ENCODE measurements around the gene HERPUD1.
"Not testable (repeated sequence)": the region's sequence is repeated elsewhere in the genome, so short reads cannot be mapped to it uniquely, and the experiment has no call there.

The HERPUD1 gene

GRCh38 chr16:56961851-56962281, 29.9 kb downstream of the HERPUD1 start, which contains the start of gene CETP:
Gene CETP, plus strand, starts transcription at chr16:56961950. Its CDS starts 30 bp downstream, at chr16:56961980.
- no peak for DNase-seq

- peak; percentile 98 to 99 for DNase-seq
Measured at GRCh38 chr16:56964243-56965148, 32.6 kb downstream of the HERPUD1 start.

- no peak for DNase-seq
Measured at GRCh38 chr16:56965149-56966092, 33.5 kb downstream of the HERPUD1 start.

GRCh38 chr16:56966093-56966475, 34.1 kb downstream of the HERPUD1 start:
- DNase-seq: no peak

GRCh38 chr16:56967733-56968132, 35.8 kb downstream of the HERPUD1 start:
- no peak for DNase-seq

- no peak for DNase-seq
Measured at GRCh38 chr16:56969769-56970168, 37.8 kb downstream of the HERPUD1 start.

GRCh38 chr16:56970934-56971767, 39.2 kb downstream of the HERPUD1 start:
- no peak for DNase-seq

GRCh38 chr16:56971768-56972043, 39.8 kb downstream of the HERPUD1 start:
- no peak for DNase-seq

GRCh38 chr16:56972403-56973293, 40.7 kb downstream of the HERPUD1 start:
- DNase-seq: no peak

- DNase-seq: no peak
Measured at GRCh38 chr16:56973294-56973689, 41.4 kb downstream of the HERPUD1 start.

- not testable (repeated sequence) for DNase-seq
Measured at GRCh38 chr16:56973899-56974298, 42.0 kb downstream of the HERPUD1 start.

GRCh38 chr16:56974549-56975300, 42.8 kb downstream of the HERPUD1 start:
- no peak for DNase-seq

GRCh38 chr16:56975714-56976113, 43.8 kb downstream of the HERPUD1 start:
- no peak for DNase-seq

GRCh38 chr16:56977216-56977615, 45.3 kb downstream of the HERPUD1 start:
- no peak for DNase-seq

- no peak for DNase-seq
Measured at GRCh38 chr16:56977823-56978430, 46.0 kb downstream of the HERPUD1 start.

GRCh38 chr16:56980201-56980535, 48.2 kb downstream of the HERPUD1 start:
- DNase-seq: no peak

GRCh38 chr16:56980792-56981724, 49.1 kb downstream of the HERPUD1 start:
- DNase-seq: no peak

- no peak for DNase-seq
Measured at GRCh38 chr16:56981729-56982271, 49.9 kb downstream of the HERPUD1 start.

GRCh38 chr16:56982695-56983094, 50.8 kb downstream of the HERPUD1 start:
- no peak for DNase-seq
